Activated T-cell treated with anti-CD3 and anti-CD28 coated beads, Interleukin-2, amount 50 U/mL, for 4 hours (primary cell): ENCODE measurements around the gene MINDY4. TPM values are rescaled to one million over a fixed set of nuclear protein-coding genes. Genes with fewer than 3 reads are reported as not detected.
A peak's percentile ranks its signal among the peaks of the same experiment; 100 is the strongest.

ENCODE experiments used
- ATAC-seq, 2 donors: fragments of 200-7000 bp; cut with Tn5 transposase; one replicate each; pipeline ENCODE4 v1.10.0; 2021
- DNase-seq: peaks from one replicate; pipeline ENCODE4 v3.0.0-alpha.2; 2020
- H3K27me3 Mint-ChIP-seq: one replicate; pipeline ENCODE4 v1.8.0; 2021; ENCODE audit warnings: low read depth, mixed read lengths
- H3K36me3 Mint-ChIP-seq: one replicate; pipeline ENCODE4 v1.8.0; 2022; ENCODE audit warnings: mixed read lengths; ENCODE audit not compliant: insufficient read depth
- H3K4me1 Mint-ChIP-seq: one replicate; pipeline ENCODE4 v1.8.0; 2021; ENCODE audit warnings: low read depth, mixed read lengths
- H3K4me3 Mint-ChIP-seq: one replicate; pipeline ENCODE4 v1.8.0; 2021; ENCODE audit warnings: mild to moderate bottlenecking, moderate library complexity, mixed read lengths
- H3K9me3 Mint-ChIP-seq: one replicate; pipeline ENCODE4 v1.8.0; 2021; ENCODE audit warnings: mixed read lengths
- total RNA-seq, 3 donors: library from RNA; stranded (reverse); gene quantifications; one replicate each; pipeline ENCODE4 v1.2.1, GENCODE V29; 2021

MINDY4 gene
- total RNA-seq, 3 donors from 2014 or later: 1.6 to 2.1 (median 1.7) TPM

DNA sequence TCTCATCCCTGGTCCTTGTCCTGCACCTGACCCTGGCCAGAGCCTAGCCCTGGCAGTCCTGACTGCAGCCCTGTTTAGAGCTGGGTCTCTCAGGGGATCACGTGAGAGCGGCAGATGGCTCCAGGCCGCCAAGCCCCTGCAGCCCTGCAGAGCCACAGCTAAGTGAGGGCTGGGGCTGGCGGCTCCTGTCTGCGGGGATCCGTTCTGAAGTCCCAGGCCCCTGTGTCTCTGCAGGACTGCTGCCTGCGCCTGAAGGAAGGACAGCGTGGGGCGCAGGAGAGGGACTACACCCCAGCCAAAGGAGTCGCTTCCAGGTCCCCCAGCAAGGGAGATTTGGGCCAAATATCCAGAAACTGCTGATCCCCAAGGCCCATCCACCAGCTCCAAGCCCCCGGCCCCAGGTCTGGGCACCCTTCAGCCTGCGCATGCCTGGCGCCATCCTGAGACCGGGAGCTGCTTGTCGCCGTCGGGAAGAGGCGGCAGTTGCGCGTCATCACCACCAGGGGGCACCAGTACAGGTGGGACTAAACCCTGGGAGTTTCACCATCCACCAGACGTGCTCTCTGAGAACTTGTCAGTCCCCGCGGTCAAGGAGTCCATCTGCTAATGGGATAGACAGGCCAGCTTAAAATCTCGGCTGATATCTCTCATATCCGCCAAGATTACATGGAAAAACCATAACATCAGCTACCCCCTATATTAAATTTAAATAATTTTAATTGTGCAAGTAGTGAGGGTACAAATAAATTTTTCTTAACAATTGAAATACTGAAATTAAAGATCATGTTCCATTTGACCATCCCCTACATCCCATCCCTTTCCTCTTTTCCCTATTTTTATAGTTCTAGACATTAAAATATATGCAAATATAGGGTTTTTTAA lies 167.5 kb downstream of the MINDY4 start:
- Mint-ChIP-seq H3K4me1 (no peaks in the 10 kb centered on the region), H3K27me3 (peaks cover 38% of the 10 kb centered on the region), H3K36me3 (no peaks in the 10 kb centered on the region), H3K9me3 (no peaks in the 10 kb centered on the region), H3K4me3 (no peak overlapping the region)
- DNase-seq: peak; percentile 58
- peak; percentile 60 to 79 for ATAC-seq

- peaks cover 13% of the 10 kb centered on the region for H3K9me3 Mint-ChIP-seq
- ATAC-seq: no peak
- no peaks in the 10 kb centered on the region for H3K36me3 Mint-ChIP-seq
- DNase-seq: no peak
- peaks cover 42% of the 10 kb centered on the region for H3K27me3 Mint-ChIP-seq
- H3K4me1 Mint-ChIP-seq: no peaks in the 10 kb centered on the region
- no peak overlapping the region for H3K4me3 Mint-ChIP-seq
These were observed 170.5 kb downstream of the MINDY4 start for GRCh38 chr7:30941582-30942323.

Other genes with a start within 250 kb of the MINDY4 start
- 100 to 1,000 TPM; 366 to 488 (median 410) TPM for gene GARS1, start 176.5 kb upstream of the MINDY4 start, total RNA-seq
- not detected for gene CRHR2, start 89.0 kb upstream of the MINDY4 start, total RNA-seq
- gene INMT, start 19.3 kb upstream of the MINDY4 start, total RNA-seq: under 1 TPM; 0.08 to 0.25 (median 0.14) TPM
- gene AQP1, start 140.4 kb downstream of the MINDY4 start, total RNA-seq: 1 to 10 TPM in 1 of 3 donors, under 1 TPM in 2; 0.79 to 1.1 (median 0.91) TPM
- gene GHRHR, start 192.5 kb downstream of the MINDY4 start, total RNA-seq: not detected